ENCODE measurements around the gene SRCAP.

SRCAP gene

GRCh38 chr16:30760001-30760559 lies 61.1 kb downstream of the SRCAP start:
- DNase-seq (ENCODE audit: low spot score), result no peak

- DNase-seq (ENCODE audit: low spot score), result no peak
Measured at GRCh38 chr16:30760577-30761426, 61.8 kb downstream of the SRCAP start.

- DNase-seq (ENCODE audit: low spot score), result no peak
Measured at GRCh38 chr16:30761427-30761927, 62.5 kb downstream of the SRCAP start.

GRCh38 chr16:30761928-30762902 lies 63.2 kb downstream of the SRCAP start, which contains the start of the genes CFAP119 and RNF40:
Gene CFAP119, minus strand, starts transcription at chr16:30762062. Its CDS starts 314 bp downstream, at chr16:30761748.
Gene RNF40, plus strand, starts transcription at chr16:30762322. Its CDS starts 224 bp downstream, at chr16:30762546.
- peak; percentile 99 for DNase-seq (ENCODE audit: low spot score)

- no peak for DNase-seq (ENCODE audit: low spot score)
Measured at GRCh38 chr16:30762991-30763725, 64.2 kb downstream of the SRCAP start.

GRCh38 chr16:30764086-30764485 lies 65.1 kb downstream of the SRCAP start:
- DNase-seq (ENCODE audit: low spot score), result no peak

GRCh38 chr16:30764816-30765465 lies 66.0 kb downstream of the SRCAP start:
- no peak for DNase-seq (ENCODE audit: low spot score)

- DNase-seq (ENCODE audit: low spot score), result no peak
Measured at GRCh38 chr16:30766206-30766932, 67.4 kb downstream of the SRCAP start.

GRCh38 chr16:30766933-30767284 lies 67.9 kb downstream of the SRCAP start:
- no peak for DNase-seq (ENCODE audit: low spot score)

GRCh38 chr16:30767767-30768465 lies 68.9 kb downstream of the SRCAP start:
- no peak for DNase-seq (ENCODE audit: low spot score)

GRCh38 chr16:30768583-30769181 lies 69.7 kb downstream of the SRCAP start:
- DNase-seq (ENCODE audit: low spot score), result no peak

GRCh38 chr16:30769379-30770089 lies 70.6 kb downstream of the SRCAP start:
- DNase-seq (ENCODE audit: low spot score), result no peak

GRCh38 chr16:30771726-30772125 lies 72.8 kb downstream of the SRCAP start:
- no peak for DNase-seq (ENCODE audit: low spot score)

- no peak for DNase-seq (ENCODE audit: low spot score)
Measured at GRCh38 chr16:30773826-30774225, 74.9 kb downstream of the SRCAP start.

GRCh38 chr16:30774367-30775130 lies 75.6 kb downstream of the SRCAP start:
- DNase-seq (ENCODE audit: low spot score), result no peak

- DNase-seq (ENCODE audit: low spot score), result no peak
Measured at GRCh38 chr16:30775131-30775391, 76.1 kb downstream of the SRCAP start.

GRCh38 chr16:30775392-30776188 lies 76.6 kb downstream of the SRCAP start:
- DNase-seq (ENCODE audit: low spot score), result peak; percentile 91
